KMS-11 (cell line): ENCODE results near the gene PPP2R5D.

Experiments used
- H2AFZ ChIP-seq: fragments of 200-600 bp; sonication (generic); 2 replicates; pipeline ENCODE4 v1.6.1; 2016; ENCODE audit warnings: antibody characterized with exemption, mixed run types, low read depth
- H3K27ac ChIP-seq: fragments of 200-600 bp; sonication (generic); 2 replicates; pipeline ENCODE4 v1.6.1; 2016; ENCODE audit warnings: mild to moderate bottlenecking, mixed run types
- H3K27me3 ChIP-seq: fragments of 200-600 bp; sonication (generic); 2 replicates; pipeline ENCODE4 v1.6.1; 2017; ENCODE audit warnings: mild to moderate bottlenecking, low read depth, mixed run types, moderate library complexity; ENCODE audit not compliant: insufficient read depth
- H3K36me3 ChIP-seq: fragments of 200-600 bp; sonication (generic); 2 replicates; pipeline ENCODE4 v1.6.1; 2017; ENCODE audit warnings: mild to moderate bottlenecking, mixed run types; ENCODE audit not compliant: insufficient read depth
- H3K4me1 ChIP-seq: fragments of 200-600 bp; sonication (generic); 2 replicates; pipeline ENCODE4 v1.6.1; 2016; ENCODE audit warnings: mild to moderate bottlenecking, low read depth, mixed run types; ENCODE audit not compliant: poor library complexity, severe bottlenecking
- H3K4me2 ChIP-seq: fragments of 200-600 bp; sonication (generic); 2 replicates; pipeline ENCODE4 v1.7.0; 2016; ENCODE audit warnings: mild to moderate bottlenecking, mixed run types
- H3K4me3 ChIP-seq: fragments of 200-600 bp; sonication (generic); IDR thresholded peaks from 2 replicates; pipeline ENCODE4 v1.6.1; 2017; ENCODE audit warnings: low read depth, low read length, mixed read lengths; ENCODE audit not compliant: insufficient read depth
- H3K79me2 ChIP-seq: fragments of 200-600 bp; sonication (generic); 2 replicates; pipeline ENCODE4 v1.6.1; 2016; ENCODE audit warnings: low read depth, mixed run types; ENCODE audit not compliant: insufficient read depth
- H3K9ac ChIP-seq: fragments of 200-600 bp; sonication (generic); 2 replicates; pipeline ENCODE4 v1.6.1; 2016; ENCODE audit warnings: mild to moderate bottlenecking, mixed run types
- H4K20me1 ChIP-seq: fragments of 200-600 bp; sonication (generic); 2 replicates; pipeline ENCODE4 v1.6.1; 2016; ENCODE audit warnings: mild to moderate bottlenecking, mixed run types; ENCODE audit not compliant: insufficient read depth
- CTCF ChIP-seq: fragments of 200-600 bp; sonication (generic); conservative IDR thresholded peaks from 2 replicates; pipeline ENCODE4 v1.6.1; 2017; ENCODE audit warnings: low read depth, mild to moderate bottlenecking, antibody characterized with exemption, low read length, moderate library complexity, mixed read lengths

Gene PPP2R5D

DNA sequence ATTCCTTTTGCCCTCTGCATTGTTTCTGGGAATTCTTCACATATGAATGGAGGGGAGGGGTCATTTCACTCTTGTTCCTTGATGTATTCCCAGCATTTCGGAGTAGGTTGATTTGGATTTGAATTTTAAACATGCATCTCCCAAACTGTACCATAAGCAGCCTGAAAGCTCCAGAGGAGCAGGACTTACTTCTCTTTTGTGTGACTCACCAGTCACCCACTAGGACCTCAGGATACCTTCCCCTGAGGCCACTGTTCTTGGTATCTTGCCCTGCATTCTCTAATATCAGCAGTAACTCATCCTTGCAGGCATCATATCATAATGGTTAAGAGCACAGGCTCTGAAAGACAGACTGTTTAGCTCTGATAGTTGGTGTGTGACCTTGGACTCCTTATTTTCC, 74.2 kb downstream of the PPP2R5D start:
- Histone ChIP-seq H3K4me1 (peaks cover 21% of the 10 kb centered on the region), H2AFZ (no peak overlapping the region), H4K20me1 (no peaks in the 10 kb centered on the region), H3K79me2 (peaks cover 13% of the 10 kb centered on the region), H3K27ac (peak overlapping the region; percentile 7; the same call in 1 of the 2 replicates), H3K9ac (peak overlapping the region; percentile 84; the same call in 1 of the 2 replicates), H3K36me3 (no peaks in the 10 kb centered on the region), H3K4me3 (no peak overlapping the region), H3K27me3 (no peaks in the 10 kb centered on the region), H3K4me2 (peak overlapping the region; percentile 99)
- TF ChIP-seq CTCF, result no peak

DNA sequence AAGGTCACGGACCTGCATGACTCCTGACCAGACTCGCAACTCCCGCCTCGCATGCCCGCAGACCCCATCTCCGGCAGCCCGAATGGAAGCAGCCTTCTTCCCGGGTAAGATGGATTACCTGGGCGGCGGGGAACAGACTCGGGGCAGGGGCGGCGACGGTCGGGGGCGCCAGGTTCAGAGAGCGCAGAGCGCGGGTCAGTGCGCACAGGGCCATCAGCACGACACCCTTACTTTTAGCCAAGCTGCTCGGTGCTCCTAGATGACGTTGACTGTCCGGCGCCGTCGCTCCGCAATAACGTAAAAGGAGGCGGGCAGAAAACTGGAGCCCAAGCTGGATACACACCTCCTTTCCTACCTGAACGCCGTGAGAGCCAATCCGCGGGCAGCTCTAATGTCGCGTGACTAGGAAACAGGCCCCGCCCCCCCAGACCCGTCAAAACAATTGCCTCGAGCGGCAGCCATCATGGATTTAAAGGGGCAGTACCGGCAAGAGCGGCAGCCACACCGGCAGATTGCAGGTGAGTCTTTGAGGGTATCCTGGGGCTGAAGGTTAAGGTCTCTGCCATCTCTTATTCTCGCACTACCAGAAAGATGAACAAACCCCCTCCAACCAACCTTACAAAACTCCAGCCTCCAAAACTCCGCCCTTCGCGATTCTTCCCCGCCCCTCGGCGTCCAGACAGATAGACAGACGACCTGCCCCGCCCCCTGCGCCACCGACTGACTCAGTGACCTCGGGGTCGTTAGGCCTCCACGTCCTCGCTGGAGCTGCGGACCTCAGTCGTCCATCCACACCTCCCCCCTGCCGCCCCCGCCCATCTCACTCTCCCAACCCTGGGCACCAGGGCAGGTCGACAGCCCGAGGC, 75.0 kb downstream of the PPP2R5D start, which contains the start of the genes KLC4 and MRPL2:
TSS of gene KLC4 (plus strand) at position 464 of the 866 bp plus-strand sequence. CDS start 1,705 bp downstream, outside the sequence.
TSS of gene MRPL2 (minus strand) at position 267 of the 866 bp plus-strand sequence. CDS start at position 214, 53 bp downstream.
- peak within 1 kb of the TSS; percentile 84; the same call in 1 of the 2 replicates for H3K9ac ChIP-seq
- peaks cover 16% of the 10 kb centered on the region for H3K4me1 ChIP-seq
- no peaks in the 10 kb centered on the region for H3K36me3 ChIP-seq
- no peak for TF ChIP-seq CTCF
- no peak within 1 kb of the TSS for H3K4me3 ChIP-seq
- peaks cover 13% of the 10 kb centered on the region for H3K79me2 ChIP-seq
- H3K27ac ChIP-seq, result peak within 1 kb of the TSS; percentile 7; the same call in 1 of the 2 replicates
- H4K20me1 ChIP-seq, result no peaks in the 10 kb centered on the region
- H3K4me2 ChIP-seq, result peak within 1 kb of the TSS; percentile 99
- no peaks in the 10 kb centered on the region for H3K27me3 ChIP-seq
- peak within 1 kb of the TSS; percentile 93 for H2AFZ ChIP-seq

- peaks cover 16% of the 10 kb centered on the region for H3K4me1 ChIP-seq
- H3K27ac ChIP-seq, result no peak overlapping the region; the same call in 1 of the 2 replicates
- no peak for TF ChIP-seq CTCF
- no peaks in the 10 kb centered on the region for H3K27me3 ChIP-seq
- H3K36me3 ChIP-seq, result no peaks in the 10 kb centered on the region
- peak overlapping the region; percentile 84; the same call in 1 of the 2 replicates for H3K9ac ChIP-seq
- H3K79me2 ChIP-seq, result peaks cover 13% of the 10 kb centered on the region
- no peak overlapping the region for H3K4me3 ChIP-seq
- no peaks in the 10 kb centered on the region for H4K20me1 ChIP-seq
- H3K4me2 ChIP-seq, result peak overlapping the region; percentile 82
- peak overlapping the region; percentile 93 for H2AFZ ChIP-seq
These were observed 75.8 kb downstream of the PPP2R5D start for GRCh38 chr6:43060034-43060754.

DNA sequence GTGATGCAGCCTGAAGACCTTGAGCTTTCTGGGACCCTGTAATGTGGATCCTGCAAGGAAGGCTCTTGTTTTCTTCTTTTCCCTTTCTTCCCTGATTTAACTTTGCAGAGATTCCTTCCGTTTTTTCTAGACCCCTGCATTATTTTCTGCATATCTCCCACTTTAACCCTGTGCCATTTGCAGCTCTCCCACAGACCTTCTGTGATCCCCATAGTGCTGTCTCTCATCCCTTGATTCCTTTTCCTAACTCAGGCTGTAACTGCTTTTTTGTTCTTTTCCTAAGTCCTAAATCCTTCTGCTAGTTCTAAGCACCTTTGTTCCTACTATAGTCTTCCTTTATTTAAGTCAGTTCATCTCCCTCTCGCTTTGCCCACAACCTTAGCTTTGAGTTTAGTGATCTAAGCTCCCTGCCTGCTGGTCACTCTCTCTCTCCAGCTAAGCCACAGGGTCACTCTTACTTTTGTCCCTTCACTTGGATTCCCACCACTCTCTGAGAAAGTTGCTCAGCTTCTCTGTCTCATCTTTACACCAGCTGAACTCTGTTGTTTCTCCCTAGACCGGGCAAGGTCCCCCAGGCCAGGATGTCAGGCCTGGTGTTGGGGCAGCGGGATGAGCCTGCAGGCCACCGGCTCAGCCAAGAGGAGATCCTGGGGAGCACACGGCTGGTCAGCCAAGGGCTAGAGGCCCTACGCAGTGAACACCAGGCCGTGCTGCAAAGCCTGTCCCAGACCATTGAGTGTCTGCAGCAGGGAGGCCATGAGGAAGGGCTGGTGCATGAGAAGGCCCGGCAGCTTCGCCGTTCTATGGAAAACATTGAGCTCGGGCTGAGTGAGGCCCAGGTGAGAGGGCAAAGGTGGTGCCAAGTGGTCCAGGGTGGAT, 76.6 kb downstream of the PPP2R5D start:
- Histone ChIP-seq H3K9ac (no peak overlapping the region), H3K79me2 (peaks cover 13% of the 10 kb centered on the region), H4K20me1 (no peaks in the 10 kb centered on the region), H3K27me3 (no peaks in the 10 kb centered on the region), H3K4me3 (no peak overlapping the region), H3K4me2 (peak overlapping the region; percentile 82; the same call in 1 of the 2 replicates), H3K4me1 (peaks cover 16% of the 10 kb centered on the region), H3K36me3 (no peaks in the 10 kb centered on the region), H2AFZ (no peak overlapping the region; the same call in 1 of the 2 replicates), H3K27ac (no peak overlapping the region)
- TF ChIP-seq CTCF, result no peak
